GM18508 (cell line): ENCODE results near the gene CLEC7A.

Source experiments
- ATAC-seq: cut with Tn5 transposase; IDR thresholded peaks from one replicate; pipeline ENCODE4 v1.9.1; 2021; ENCODE audit warnings: moderate number of reproducible peaks; ENCODE audit not compliant: insufficient read depth, unreplicated experiment

CLEC7A gene

GRCh38 chr12:10142976-10143589, 13.1 kb upstream of the CLEC7A start:
- ATAC-seq: no peak

- ATAC-seq: no peak
Observed at GRCh38 chr12:10140001-10140400, 10.0 kb upstream of the CLEC7A start.

GRCh38 chr12:10136637-10137205, 6.7 kb upstream of the CLEC7A start:
- ATAC-seq: no peak

GRCh38 chr12:10135126-10135525, 5.1 kb upstream of the CLEC7A start:
- no peak for ATAC-seq

GRCh38 chr12:10132850-10133370, 2.9 kb upstream of the CLEC7A start:
- ATAC-seq: no peak

GRCh38 chr12:10131111-10131690, 1.2 kb upstream of the CLEC7A start:
- no peak for ATAC-seq

GRCh38 chr12:10128687-10129086, 1.3 kb downstream of the CLEC7A start:
- no peak for ATAC-seq

GRCh38 chr12:10126413-10126812, 3.6 kb downstream of the CLEC7A start:
- ATAC-seq: no peak

- no peak for ATAC-seq
Observed at GRCh38 chr12:10122689-10123088, 7.3 kb downstream of the CLEC7A start.

- no peak for ATAC-seq
Observed at GRCh38 chr12:10121278-10121677, 8.7 kb downstream of the CLEC7A start.

- no peak for ATAC-seq
Observed at GRCh38 chr12:10119066-10119465, 10.9 kb downstream of the CLEC7A start.

GRCh38 chr12:10115890-10116289, 14.1 kb downstream of the CLEC7A start:
- ATAC-seq: no peak

- no peak for ATAC-seq
Observed at GRCh38 chr12:10115311-10115710, 14.7 kb downstream of the CLEC7A start.

- ATAC-seq: no peak
Observed at GRCh38 chr12:10113920-10114319, 16.1 kb downstream of the CLEC7A start.

GRCh38 chr12:10113075-10113474, 16.9 kb downstream of the CLEC7A start:
- no peak for ATAC-seq

- no peak for ATAC-seq
Observed at GRCh38 chr12:10111451-10111850, 18.5 kb downstream of the CLEC7A start.

GRCh38 chr12:10110256-10110844, 19.6 kb downstream of the CLEC7A start:
- ATAC-seq: no peak

- ATAC-seq: no peak
Observed at GRCh38 chr12:10102322-10102721, 27.7 kb downstream of the CLEC7A start.

- no peak for ATAC-seq
Observed at GRCh38 chr12:10101648-10102220, 28.3 kb downstream of the CLEC7A start.

GRCh38 chr12:10101042-10101579, 28.9 kb downstream of the CLEC7A start:
- ATAC-seq: no peak

- no peak for ATAC-seq
Observed at GRCh38 chr12:10098791-10099190, 31.2 kb downstream of the CLEC7A start, which contains the start of gene CLEC1A. TSS of gene CLEC1A (minus strand) at chr12:10098985. CDS start at chr12:10098922, 63 bp downstream.
